ENCODE measurements around the gene PRPF6.

The PRPF6 gene

GRCh38 chr20:64040231-64041039, 59.5 kb downstream of the PRPF6 start:
- Histone ChIP-seq H4K8ac (ENCODE audit: low read length) (no peak overlapping the region), H3K4me1 (ENCODE audit: control insufficient read depth, insufficient read depth, low read depth, low read length) (peaks cover 56% of the 10 kb centered on the region), H3K36me3 (ENCODE audit: control insufficient read depth in 1 of 2, insufficient read depth in 2 of 2, low read depth in 1 of 2, low read length in 2 of 2) (peaks cover under 1 to 10% of the 10 kb centered on the region in 2 experiments), H3K18ac (ENCODE audit: low read depth in 1 of 2, low read length in 2 of 2) (no peak overlapping the region), H3K27me3 (ENCODE audit: control insufficient read depth in 1 of 2, insufficient read depth in 1 of 2, low read length in 2 of 2) (peaks cover 35 to 63% of the 10 kb centered on the region in 2 experiments), H3K23ac (ENCODE audit: low read length in 2 of 2) (peak overlapping the region in 1 of 2 experiments; percentile 60), H2BK5ac (ENCODE audit: low read depth, low read length, poor library complexity, severe bottlenecking) (no peak overlapping the region), H3K4me3 (ENCODE audit: insufficient read depth in 1 of 2, low read depth in 1 of 2, low read length in 2 of 2) (no peak overlapping the region), H2AFZ (ENCODE audit: low read depth, low read length) (no peak overlapping the region), H3K27ac (ENCODE audit: low read length, poor library complexity, severe bottlenecking) (no peak overlapping the region), H3K9me3 (ENCODE audit: control insufficient read depth, low read length) (no peaks in the 10 kb centered on the region), H2AK5ac (ENCODE audit: low read length, severe bottlenecking) (no peak overlapping the region), H3K4me2 (ENCODE audit: low read length, poor library complexity, severe bottlenecking) (no peak overlapping the region), H3K9ac (ENCODE audit: low read length) (no peak overlapping the region), H2BK12ac (ENCODE audit: low read length in 2 of 2) (no peak overlapping the region), H4K91ac (ENCODE audit: low read length) (no peak overlapping the region), H3K79me1 (replicated peaks; ENCODE audit: low read length, poor library complexity, severe bottlenecking) (no peaks in the 10 kb centered on the region), H2BK15ac (ENCODE audit: low read depth, poor library complexity, severe bottlenecking) (no peak overlapping the region), H3K4ac (ENCODE audit: low read depth in 1 of 2, low read length in 2 of 2) (no peak overlapping the region), H3K14ac (ENCODE audit: low read length in 2 of 2) (no peak overlapping the region), H2BK120ac (ENCODE audit: low read depth, low read length) (no peak overlapping the region)
- WGBS, result 79% methylated on average over 12 of the region's 12 CpGs
- no peak for DNase-seq

GRCh38 chr20:64041040-64041780, 60.3 kb downstream of the PRPF6 start:
- Histone ChIP-seq H2BK120ac (ENCODE audit: low read depth, low read length) (no peak overlapping the region), H3K4me3 (ENCODE audit: insufficient read depth in 1 of 2, low read depth in 1 of 2, low read length in 2 of 2) (no peak overlapping the region), H2BK5ac (ENCODE audit: low read depth, low read length, poor library complexity, severe bottlenecking) (no peak overlapping the region), H4K91ac (ENCODE audit: low read length) (no peak overlapping the region), H3K14ac (ENCODE audit: low read length in 2 of 2) (no peak overlapping the region), H3K27me3 (ENCODE audit: control insufficient read depth in 1 of 2, insufficient read depth in 1 of 2, low read length in 2 of 2) (peaks cover 39 to 71% of the 10 kb centered on the region in 2 experiments), H3K23ac (ENCODE audit: low read length in 2 of 2) (no peak overlapping the region), H3K27ac (ENCODE audit: low read length, poor library complexity, severe bottlenecking) (no peak overlapping the region), H3K9ac (ENCODE audit: low read length) (no peak overlapping the region), H2BK12ac (ENCODE audit: low read length in 2 of 2) (no peak overlapping the region), H3K9me3 (ENCODE audit: control insufficient read depth, low read length) (no peaks in the 10 kb centered on the region), H2AK5ac (ENCODE audit: low read length, severe bottlenecking) (no peak overlapping the region), H3K36me3 (ENCODE audit: control insufficient read depth in 1 of 2, insufficient read depth in 2 of 2, low read depth in 1 of 2, low read length in 2 of 2) (peaks cover 0 to 2% of the 10 kb centered on the region in 2 experiments), H3K4me1 (ENCODE audit: control insufficient read depth, insufficient read depth, low read depth, low read length) (peaks cover 54% of the 10 kb centered on the region), H2AFZ (ENCODE audit: low read depth, low read length) (no peak overlapping the region), H2BK15ac (ENCODE audit: low read depth, poor library complexity, severe bottlenecking) (no peak overlapping the region), H3K4ac (ENCODE audit: low read depth in 1 of 2, low read length in 2 of 2) (no peak overlapping the region), H3K4me2 (ENCODE audit: low read length, poor library complexity, severe bottlenecking) (no peak overlapping the region), H4K8ac (ENCODE audit: low read length) (no peak overlapping the region), H3K79me1 (replicated peaks; ENCODE audit: low read length, poor library complexity, severe bottlenecking) (no peaks in the 10 kb centered on the region), H3K18ac (ENCODE audit: low read depth in 1 of 2, low read length in 2 of 2) (no peak overlapping the region)
- DNase-seq, result no peak
- 74% methylated on average over 13 of the region's 15 CpGs for WGBS

GRCh38 chr20:64041781-64042053, 60.8 kb downstream of the PRPF6 start:
- DNase-seq, result no peak
- Histone ChIP-seq H2BK120ac (ENCODE audit: low read depth, low read length) (no peak overlapping the region), H3K79me1 (replicated peaks; ENCODE audit: low read length, poor library complexity, severe bottlenecking) (no peaks in the 10 kb centered on the region), H3K9me3 (ENCODE audit: control insufficient read depth, low read length) (no peaks in the 10 kb centered on the region), H4K8ac (ENCODE audit: low read length) (no peak overlapping the region), H3K27me3 (ENCODE audit: control insufficient read depth in 1 of 2, insufficient read depth in 1 of 2, low read length in 2 of 2) (peaks cover 44 to 71% of the 10 kb centered on the region in 2 experiments), H3K14ac (ENCODE audit: low read length in 2 of 2) (no peak overlapping the region), H3K4me2 (ENCODE audit: low read length, poor library complexity, severe bottlenecking) (no peak overlapping the region), H3K23ac (ENCODE audit: low read length in 2 of 2) (peak overlapping the region in 1 of 2 experiments; percentile 60), H3K27ac (ENCODE audit: low read length, poor library complexity, severe bottlenecking) (no peak overlapping the region), H2BK12ac (ENCODE audit: low read length in 2 of 2) (peak overlapping the region in 1 of 2 experiments; percentile 50), H3K36me3 (ENCODE audit: control insufficient read depth in 1 of 2, insufficient read depth in 2 of 2, low read depth in 1 of 2, low read length in 2 of 2) (no peaks in the 10 kb centered on the region), H2AK5ac (ENCODE audit: low read length, severe bottlenecking) (no peak overlapping the region), H3K18ac (ENCODE audit: low read depth in 1 of 2, low read length in 2 of 2) (no peak overlapping the region), H2AFZ (ENCODE audit: low read depth, low read length) (no peak overlapping the region), H3K4me1 (ENCODE audit: control insufficient read depth, insufficient read depth, low read depth, low read length) (peaks cover 49% of the 10 kb centered on the region), H4K91ac (ENCODE audit: low read length) (no peak overlapping the region), H3K4ac (ENCODE audit: low read depth in 1 of 2, low read length in 2 of 2) (no peak overlapping the region), H2BK5ac (ENCODE audit: low read depth, low read length, poor library complexity, severe bottlenecking) (no peak overlapping the region), H2BK15ac (ENCODE audit: low read depth, poor library complexity, severe bottlenecking) (peak overlapping the region; percentile 92), H3K4me3 (ENCODE audit: insufficient read depth in 1 of 2, low read depth in 1 of 2, low read length in 2 of 2) (no peak overlapping the region), H3K9ac (ENCODE audit: low read length) (no peak overlapping the region)
- WGBS, result 57% methylated on average over 5 of the region's 11 CpGs

All from mesenchymal stem cell (in vitro differentiated cells and primary cell).